ENCODE measurements around the gene AUTS2. TPM values are rescaled to one million over a fixed set of nuclear protein-coding genes. Genes with fewer than 3 reads are reported as not detected.

Gene AUTS2
- total RNA-seq, 5 donors from 2014 or later (not counting 1 experiment from before 2014, with no cell fraction given): 10.6 to 66.2 (median 37.6) TPM

DNA sequence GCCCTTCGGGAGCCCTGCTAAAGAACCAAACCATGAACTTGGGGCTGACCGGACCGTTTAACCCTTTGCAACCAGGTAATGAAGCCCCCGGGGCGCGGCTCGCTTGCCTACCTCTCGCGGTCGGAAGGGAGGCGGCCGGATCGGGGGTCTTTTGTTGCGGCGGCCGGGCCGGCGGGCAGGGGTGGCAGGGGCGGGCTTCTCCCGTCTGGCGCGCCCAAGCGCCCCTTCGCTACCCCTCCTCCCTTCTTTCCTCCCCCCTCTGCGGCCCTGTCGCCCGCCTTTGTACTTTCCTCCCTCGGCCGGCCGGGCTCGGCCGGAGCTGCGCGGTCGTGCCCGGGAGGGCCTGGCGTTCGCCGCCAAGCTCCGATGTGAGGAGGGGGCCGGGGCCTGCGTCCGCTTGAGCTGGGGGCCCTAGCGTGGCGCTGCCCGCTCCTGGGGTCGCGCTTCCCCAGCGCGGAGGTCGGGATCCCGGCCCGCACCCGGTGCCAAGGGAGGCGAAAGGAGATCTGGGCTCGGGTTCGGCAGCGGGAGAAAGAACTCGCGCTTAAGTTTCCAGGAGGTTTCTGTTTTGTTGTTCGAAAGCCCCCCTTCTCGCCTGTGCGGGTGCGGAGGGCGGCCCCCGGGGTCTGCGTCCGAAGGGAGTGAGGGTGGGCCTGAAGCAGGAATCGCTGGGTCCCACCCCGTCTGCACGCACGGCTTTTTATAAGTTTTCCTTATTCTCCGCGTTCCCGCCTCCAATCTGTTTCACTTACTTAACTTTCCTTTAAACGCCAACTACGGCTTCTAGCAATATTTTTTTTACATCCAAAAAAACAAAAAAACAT lies 1096.9 kb downstream of the AUTS2 start:
- ChIA-PET POLR2A (interaction anchor here in 1 of 2 donors (0.6 to 1.8 kb wide), 3 partner anchors 25 to 47 kb away, joined by 4 to 5 read pairs (median 5); no protein-coding TSS in a partner anchor), CTCF (interaction anchor here (0.6 to 1.2 kb wide), 3 partner anchors 47 to 74 kb away, joined by 3 to 4 read pairs (median 3); no protein-coding TSS in a partner anchor)
- H3K4me3 ChIP-seq (ENCODE audit: control insufficient read depth in 1 of 2, extremely low read depth in 1 of 2, low read length in 1 of 2): peak overlapping the region; percentile 60 to 94
- peaks cover 8 to 37% of the 10 kb centered on the region in 2 experiments for H3K4me1 ChIP-seq (ENCODE audit: control insufficient read depth in 1 of 2, extremely low read depth in 1 of 2, insufficient read depth in 2 of 2, low read length in 2 of 2)
- DNase-seq (peak in 1 of 35 experiments; percentile 12), ATAC-seq (replicated peaks in 1 of 4) (no peak)
- peaks cover 15 to 36% of the 10 kb centered on the region in 2 donors for H3K27me3 Mint-ChIP-seq
- no peaks in the 10 kb centered on the region for H3K9me3 ChIP-seq
- no peaks in the 10 kb centered on the region for H3K36me3 ChIP-seq (ENCODE audit: control insufficient read depth in 2 of 2, extremely low read depth in 1 of 2, insufficient read depth in 1 of 2, low read length in 1 of 2)
- peak overlapping the region; percentile 81 to 88 for H3K27ac Mint-ChIP-seq
- H3K27me3 ChIP-seq (replicated peaks in 1 of 2; ENCODE audit: control insufficient read depth in 2 of 2, extremely low read depth in 1 of 2, insufficient read depth in 2 of 2, low read length in 1 of 2): peaks cover 0 to 19% of the 10 kb centered on the region in 2 experiments
- no peaks in the 10 kb centered on the region for H3K9me3 Mint-ChIP-seq
- peak overlapping the region; percentile 11 for H3K27ac ChIP-seq (ENCODE audit: low read length)
- H3K36me3 Mint-ChIP-seq: no peaks in the 10 kb centered on the region
- H3K4me3 Mint-ChIP-seq: peak overlapping the region; percentile 89 to 96 (median 90)
- 2% methylated on average over 55 of the region's 77 CpGs for WGBS (ENCODE audit: insufficient coverage)
- peaks cover 12 to 33% (median 33%) of the 10 kb centered on the region in 3 donors for H3K4me1 Mint-ChIP-seq

- peak in 4 of 35 experiments; percentile 10 to 38 (median 18) for DNase-seq
- Histone ChIP-seq H3K4me3 (ENCODE audit: control insufficient read depth in 1 of 2, extremely low read depth in 1 of 2, low read length in 1 of 2) (peak overlapping the region; percentile 60 to 94), H3K27me3 (replicated peaks in 1 of 2; ENCODE audit: control insufficient read depth in 2 of 2, extremely low read depth in 1 of 2, insufficient read depth in 2 of 2, low read length in 1 of 2) (peaks cover 0 to 19% of the 10 kb centered on the region in 2 experiments), H3K4me1 (ENCODE audit: control insufficient read depth in 1 of 2, extremely low read depth in 1 of 2, insufficient read depth in 2 of 2, low read length in 2 of 2) (peaks cover 13 to 43% of the 10 kb centered on the region in 2 experiments), H3K36me3 (ENCODE audit: control insufficient read depth in 2 of 2, extremely low read depth in 1 of 2, insufficient read depth in 1 of 2, low read length in 1 of 2) (no peaks in the 10 kb centered on the region), H3K27ac (ENCODE audit: low read length) (no peak overlapping the region), H3K9me3 (no peaks in the 10 kb centered on the region)
- peaks cover 12 to 33% (median 31%) of the 10 kb centered on the region in 3 donors for H3K4me1 Mint-ChIP-seq
- ATAC-seq (replicated peaks in 1 of 4): peak in 1 of 4 experiments; percentile 39
- peak overlapping the region; percentile 81 to 88 for H3K27ac Mint-ChIP-seq
- H3K36me3 Mint-ChIP-seq: no peaks in the 10 kb centered on the region
- POLR2A ChIA-PET: interaction anchor here (0.5 to 1.8 kb wide), 5 partner anchors 25 to 1011 kb away, joined by 3 to 5 read pairs (median 4); no protein-coding TSS in a partner anchor
- H3K4me3 Mint-ChIP-seq: peak overlapping the region; percentile 89 to 96 (median 90)
- H3K27me3 Mint-ChIP-seq: peaks cover 15 to 36% of the 10 kb centered on the region in 2 donors
- CTCF ChIA-PET: interaction anchor here (0.6 to 1.2 kb wide), 3 partner anchors 48 to 73 kb away, joined by 3 to 4 read pairs (median 3); no protein-coding TSS in a partner anchor
- H3K9me3 Mint-ChIP-seq: no peaks in the 10 kb centered on the region
- no CpG with 5 or more reads among the region's 9 CpGs for WGBS (ENCODE audit: insufficient coverage)
Measured at GRCh38 chr7:70695795-70696083, 1097.5 kb downstream of the AUTS2 start.

DNA sequence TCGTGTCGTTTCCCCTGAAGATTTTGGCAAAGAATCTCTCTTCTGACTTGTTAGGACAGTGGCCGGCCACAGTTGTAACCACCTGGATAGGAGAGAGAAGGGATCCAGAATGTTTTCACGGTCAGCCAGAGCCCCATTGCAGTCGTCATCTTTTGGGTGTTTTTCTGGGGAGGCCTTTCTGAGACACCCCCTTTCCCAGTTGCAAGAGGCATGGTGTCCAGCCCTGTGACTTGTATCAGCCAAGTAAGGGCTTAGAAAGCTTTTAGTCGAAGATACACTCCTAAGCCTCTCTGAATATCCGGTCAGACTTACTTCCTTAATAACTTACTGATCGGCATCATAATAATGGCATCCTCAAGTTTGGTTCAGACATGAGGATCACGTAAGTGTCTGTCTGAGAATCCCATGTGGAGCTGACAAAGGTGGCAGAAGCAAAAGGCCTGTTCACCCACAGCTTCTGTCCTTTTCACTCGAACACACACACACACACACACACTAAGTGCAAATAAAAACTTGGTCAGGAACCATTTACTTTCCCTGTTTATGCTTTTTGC lies 1098.0 kb downstream of the AUTS2 start:
- peak overlapping the region; percentile 89 to 96 (median 90) for H3K4me3 Mint-ChIP-seq
- WGBS (ENCODE audit: insufficient coverage): 53% methylated on average over 9 of the region's 10 CpGs
- H3K36me3 Mint-ChIP-seq: no peaks in the 10 kb centered on the region
- H3K9me3 Mint-ChIP-seq: no peaks in the 10 kb centered on the region
- H3K27ac Mint-ChIP-seq: peak overlapping the region; percentile 11 to 88
- H3K4me3 ChIP-seq (ENCODE audit: control insufficient read depth in 1 of 2, extremely low read depth in 1 of 2, low read length in 1 of 2): peak overlapping the region; percentile 60 to 94
- POLR2A ChIA-PET: interaction anchor here (0.5 to 1.8 kb wide), 4 partner anchors 36 to 1012 kb away, joined by 3 to 5 read pairs (median 4); no protein-coding TSS in a partner anchor
- ATAC-seq (replicated peaks in 1 of 4): no peak
- peaks cover 15 to 36% of the 10 kb centered on the region in 2 donors for H3K27me3 Mint-ChIP-seq
- no peak for DNase-seq
- no peaks in the 10 kb centered on the region for H3K9me3 ChIP-seq
- peaks cover 0 to 19% of the 10 kb centered on the region in 2 experiments for H3K27me3 ChIP-seq (replicated peaks in 1 of 2; ENCODE audit: control insufficient read depth in 2 of 2, extremely low read depth in 1 of 2, insufficient read depth in 2 of 2, low read length in 1 of 2)
- peak overlapping the region; percentile 1 for H3K27ac ChIP-seq (ENCODE audit: low read length)
- peaks cover 17 to 46% of the 10 kb centered on the region in 2 experiments for H3K4me1 ChIP-seq (ENCODE audit: control insufficient read depth in 1 of 2, extremely low read depth in 1 of 2, insufficient read depth in 2 of 2, low read length in 2 of 2)
- H3K36me3 ChIP-seq (ENCODE audit: control insufficient read depth in 2 of 2, extremely low read depth in 1 of 2, insufficient read depth in 1 of 2, low read length in 1 of 2): peaks cover 0 to 3% of the 10 kb centered on the region in 2 donors
- H3K4me1 Mint-ChIP-seq: peaks cover 12 to 33% (median 31%) of the 10 kb centered on the region in 3 donors
- CTCF ChIA-PET: interaction anchor here (0.9 to 1.2 kb wide), 2 partner anchors 48 to 49 kb away, joined by 3 to 4 read pairs; no protein-coding TSS in a partner anchor

- no peaks in the 10 kb centered on the region for H3K36me3 Mint-ChIP-seq
- H3K4me1 Mint-ChIP-seq: peaks cover 12 to 31% (median 30%) of the 10 kb centered on the region in 3 donors
- H3K9me3 Mint-ChIP-seq: no peaks in the 10 kb centered on the region
- Histone ChIP-seq H3K4me3 (ENCODE audit: control insufficient read depth in 1 of 2, extremely low read depth in 1 of 2, low read length in 1 of 2) (no peak overlapping the region), H3K4me1 (ENCODE audit: control insufficient read depth in 1 of 2, extremely low read depth in 1 of 2, insufficient read depth in 2 of 2, low read length in 2 of 2) (peaks cover 15 to 45% of the 10 kb centered on the region in 2 experiments), H3K36me3 (ENCODE audit: control insufficient read depth in 2 of 2, extremely low read depth in 1 of 2, insufficient read depth in 1 of 2, low read length in 1 of 2) (peaks cover 0 to 4% of the 10 kb centered on the region in 2 donors), H3K27ac (ENCODE audit: low read length) (no peak overlapping the region), H3K27me3 (replicated peaks in 1 of 2; ENCODE audit: control insufficient read depth in 2 of 2, extremely low read depth in 1 of 2, insufficient read depth in 2 of 2, low read length in 1 of 2) (peaks cover 0 to 13% of the 10 kb centered on the region in 2 experiments), H3K9me3 (no peaks in the 10 kb centered on the region)
- ATAC-seq (replicated peaks in 1 of 4): no peak
- DNase-seq: peak in 8 of 35 experiments; percentile 13 to 76 (median 23)
- peak overlapping the region in 1 of 3 donors; percentile 8 for H3K4me3 Mint-ChIP-seq
- no peak overlapping the region for H3K27ac Mint-ChIP-seq
- no CpG with 5 or more reads among the region's 2 CpGs for WGBS (ENCODE audit: insufficient coverage)
- CTCF ChIA-PET: interaction anchor here (0.6 to 1.8 kb wide), 16 partner anchors 10 to 874 kb away, joined by 3 to 14 read pairs (median 3); no protein-coding TSS in a partner anchor
- H3K27me3 Mint-ChIP-seq: peaks cover 15 to 32% of the 10 kb centered on the region in 2 donors
- POLR2A ChIA-PET: interaction anchor here (0.5 to 1.7 kb wide), 4 partner anchors 9 to 612 kb away, joined by 5 to 10 read pairs (median 7); no protein-coding TSS in a partner anchor
Measured at GRCh38 chr7:70698219-70698832, 1100.1 kb downstream of the AUTS2 start.

DNA sequence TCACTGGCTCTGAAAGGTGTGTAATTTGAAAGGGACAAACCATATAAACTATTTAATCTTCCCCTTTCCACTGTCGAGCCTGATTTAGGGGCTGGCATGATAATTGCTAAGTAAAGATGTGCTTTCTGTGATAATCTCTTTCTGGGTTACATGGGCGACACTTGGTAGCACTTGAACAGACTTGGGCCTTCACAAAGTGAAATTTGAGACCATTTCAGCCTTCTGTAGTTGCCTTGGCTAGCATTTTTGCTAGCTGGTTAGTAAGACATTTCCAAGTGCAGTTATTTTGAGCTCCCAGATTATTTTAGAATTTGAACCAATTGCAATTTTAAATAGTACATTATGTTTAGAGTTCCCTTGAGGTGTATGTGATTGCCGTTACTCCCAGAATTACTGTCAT lies 1101.0 kb downstream of the AUTS2 start:
- Mint-ChIP-seq H3K27ac (no peak overlapping the region), H3K4me3 (no peak overlapping the region), H3K4me1 (peaks cover 12 to 32% (median 29%) of the 10 kb centered on the region in 3 donors), H3K27me3 (peaks cover 15 to 28% of the 10 kb centered on the region in 2 donors), H3K36me3 (peaks cover 3% of the 10 kb centered on the region), H3K9me3 (no peaks in the 10 kb centered on the region)
- ChIA-PET CTCF (interaction anchor here (1.0 to 1.8 kb wide), 8 partner anchors 9 to 506 kb away, joined by 3 to 14 read pairs (median 4); no protein-coding TSS in a partner anchor), POLR2A (interaction anchor here in 1 of 2 donors (1.7 kb wide), 1 partner anchor 51 kb away, joined by 5 read pairs; no protein-coding TSS in a partner anchor)
- DNase-seq (no peak), ATAC-seq (replicated peaks in 1 of 4) (no peak)
- peaks cover 0 to 4% of the 10 kb centered on the region in 2 donors for H3K36me3 ChIP-seq (ENCODE audit: control insufficient read depth in 2 of 2, extremely low read depth in 1 of 2, insufficient read depth in 1 of 2, low read length in 1 of 2)
- H3K4me3 ChIP-seq (ENCODE audit: control insufficient read depth in 1 of 2, extremely low read depth in 1 of 2, low read length in 1 of 2): no peak overlapping the region
- peaks cover 12 to 43% of the 10 kb centered on the region in 2 experiments for H3K4me1 ChIP-seq (ENCODE audit: control insufficient read depth in 1 of 2, extremely low read depth in 1 of 2, insufficient read depth in 2 of 2, low read length in 2 of 2)
- no peaks in the 10 kb centered on the region for H3K9me3 ChIP-seq
- H3K27me3 ChIP-seq (replicated peaks in 1 of 2; ENCODE audit: control insufficient read depth in 2 of 2, extremely low read depth in 1 of 2, insufficient read depth in 2 of 2, low read length in 1 of 2): peaks cover 0 to 9% of the 10 kb centered on the region in 2 experiments
- H3K27ac ChIP-seq (ENCODE audit: low read length): no peak overlapping the region
- WGBS (ENCODE audit: insufficient coverage): 78% methylated on average over 1 of the region's 3 CpGs

Data from T-cell (primary cell).